ENCODE data around the gene AGFG2. TPM values are rescaled to one million over a fixed set of nuclear protein-coding genes. Genes with fewer than 3 reads are reported as not detected.
"Not testable (repeated sequence)": the region's sequence is repeated elsewhere in the genome, so short reads cannot be mapped to it uniquely, and the experiment has no call there.

AGFG2 gene
- total RNA-seq, 3 donors from 2014 or later: 12.2 to 24.7 (median 18.7) TPM

DNA sequence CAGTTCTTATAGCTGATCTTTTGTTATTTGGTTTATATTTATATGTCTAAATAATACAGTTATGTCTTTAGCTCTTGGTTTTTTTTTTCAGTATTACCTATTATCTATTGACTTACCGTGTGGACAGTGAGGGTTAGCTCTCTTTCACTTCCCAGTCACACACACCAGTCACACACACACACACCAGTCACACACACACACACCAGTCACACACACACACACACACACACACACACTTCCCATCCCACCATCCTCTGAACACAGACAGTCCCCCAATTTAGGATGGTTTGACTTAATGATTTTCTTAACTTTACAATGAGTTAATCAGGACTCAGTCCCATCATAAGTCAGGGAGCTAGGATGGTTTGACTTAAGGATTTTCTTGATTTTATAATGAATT is 18.9 kb upstream of the AGFG2 start:
- intact Hi-C loops (cut with DNase I; ENCODE audit: low total_unique reads): no loop called here
- no peak for DNase-seq (ENCODE audit: low spot score in 2 of 2)
- Histone ChIP-seq H3K4me3 (no peak overlapping the region), H3K36me3 (no peaks in the 10 kb centered on the region), H3K4me1 (no peaks in the 10 kb centered on the region), H3K9me3 (no peaks in the 10 kb centered on the region), H3K27me3 (no peaks in the 10 kb centered on the region), H3K27ac (no peak overlapping the region)
- TF ChIP-seq POLR2A (IDR thresholded peaks at IDR 0.05): no peak
- TF ChIP-seq, protein P1, sequence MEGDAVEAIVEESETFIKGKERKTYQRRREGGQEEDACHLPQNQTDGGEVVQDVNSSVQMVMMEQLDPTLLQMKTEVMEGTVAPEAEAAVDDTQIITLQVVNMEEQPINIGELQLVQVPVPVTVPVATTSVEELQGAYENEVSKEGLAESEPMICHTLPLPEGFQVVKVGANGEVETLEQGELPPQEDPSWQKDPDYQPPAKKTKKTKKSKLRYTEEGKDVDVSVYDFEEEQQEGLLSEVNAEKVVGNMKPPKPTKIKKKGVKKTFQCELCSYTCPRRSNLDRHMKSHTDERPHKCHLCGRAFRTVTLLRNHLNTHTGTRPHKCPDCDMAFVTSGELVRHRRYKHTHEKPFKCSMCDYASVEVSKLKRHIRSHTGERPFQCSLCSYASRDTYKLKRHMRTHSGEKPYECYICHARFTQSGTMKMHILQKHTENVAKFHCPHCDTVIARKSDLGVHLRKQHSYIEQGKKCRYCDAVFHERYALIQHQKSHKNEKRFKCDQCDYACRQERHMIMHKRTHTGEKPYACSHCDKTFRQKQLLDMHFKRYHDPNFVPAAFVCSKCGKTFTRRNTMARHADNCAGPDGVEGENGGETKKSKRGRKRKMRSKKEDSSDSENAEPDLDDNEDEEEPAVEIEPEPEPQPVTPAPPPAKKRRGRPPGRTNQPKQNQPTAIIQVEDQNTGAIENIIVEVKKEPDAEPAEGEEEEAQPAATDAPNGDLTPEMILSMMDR (IDR thresholded peaks at IDR 0.05): no peak
- TF ChIP-seq POLR2AphosphoS5 (IDR thresholded peaks at IDR 0.05): no peak

DNA sequence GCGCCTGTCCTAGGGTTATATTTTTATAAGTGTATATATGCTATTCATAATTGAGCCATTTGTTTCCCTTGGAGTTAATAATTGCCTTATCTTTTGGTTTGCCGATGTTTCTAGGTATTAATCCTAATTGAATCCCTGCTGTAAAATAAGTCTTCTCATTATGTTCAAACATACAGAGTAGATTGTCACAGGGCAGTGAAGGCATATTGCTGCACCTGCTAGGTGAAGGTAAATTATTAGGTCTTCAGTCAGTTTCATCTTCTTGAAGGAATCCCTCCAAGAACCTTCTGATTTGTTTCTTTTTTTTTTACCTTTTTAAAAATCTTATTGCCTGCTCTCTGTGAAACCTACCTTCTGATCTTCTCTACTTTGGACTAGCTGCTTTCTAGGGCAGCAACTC is 17.9 kb upstream of the AGFG2 start:
- H3K27ac ChIP-seq: no peak overlapping the region
- no peaks in the 10 kb centered on the region for H3K36me3 ChIP-seq
- H3K9me3 ChIP-seq: no peaks in the 10 kb centered on the region
- TF ChIP-seq, protein P1 (IDR thresholded peaks at IDR 0.05): no peak
- TF ChIP-seq POLR2A (IDR thresholded peaks at IDR 0.05) (no peak), POLR2AphosphoS5 (IDR thresholded peaks at IDR 0.05) (no peak)
- H3K4me1 ChIP-seq: no peaks in the 10 kb centered on the region
- intact Hi-C loops (cut with DNase I; ENCODE audit: low total_unique reads): no loop called here
- H3K27me3 ChIP-seq: no peaks in the 10 kb centered on the region
- H3K4me3 ChIP-seq: no peak overlapping the region
- DNase-seq (ENCODE audit: low spot score in 2 of 2): no peak

DNA sequence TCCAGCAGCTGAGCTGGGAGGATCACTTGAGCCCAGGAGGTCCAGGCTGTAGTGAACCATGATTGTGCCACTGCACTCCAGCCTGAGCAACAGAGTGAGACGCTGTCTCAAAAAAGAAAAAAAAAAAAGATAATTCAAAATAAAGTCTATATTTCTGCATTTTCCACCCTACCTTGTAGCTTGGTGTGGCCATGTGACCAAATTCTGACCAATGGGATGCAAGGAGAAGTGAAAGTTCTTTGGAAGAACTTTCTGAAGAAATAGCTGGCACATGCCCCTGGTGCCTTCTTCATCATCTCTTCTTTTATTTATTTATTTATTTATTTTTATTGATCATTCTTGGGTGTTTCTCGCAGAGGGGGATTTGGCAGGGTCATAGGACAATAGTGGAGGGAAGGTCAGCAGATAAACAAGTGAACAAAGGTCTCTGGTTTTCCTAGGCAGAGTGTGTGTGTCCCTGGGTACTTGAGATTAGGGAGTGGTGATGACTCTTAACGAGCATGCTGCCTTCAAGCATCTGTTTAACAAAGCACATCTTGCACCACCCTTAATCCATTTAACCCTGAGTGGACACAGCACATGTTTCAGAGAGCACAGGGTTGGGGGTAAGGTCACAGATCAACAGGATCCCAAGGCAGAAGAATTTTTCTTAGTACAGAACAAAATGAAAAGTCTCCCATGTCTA is 17.0 kb upstream of the AGFG2 start:
- H3K9me3 ChIP-seq; H3K27ac ChIP-seq; H3K27me3 ChIP-seq; H3K4me1 ChIP-seq; H3K4me3 ChIP-seq; DNase-seq (ENCODE audit: low spot score in 2 of 2); H3K36me3 ChIP-seq; intact Hi-C loops (cut with DNase I; ENCODE audit: low total_unique reads): not testable (repeated sequence)

DNA sequence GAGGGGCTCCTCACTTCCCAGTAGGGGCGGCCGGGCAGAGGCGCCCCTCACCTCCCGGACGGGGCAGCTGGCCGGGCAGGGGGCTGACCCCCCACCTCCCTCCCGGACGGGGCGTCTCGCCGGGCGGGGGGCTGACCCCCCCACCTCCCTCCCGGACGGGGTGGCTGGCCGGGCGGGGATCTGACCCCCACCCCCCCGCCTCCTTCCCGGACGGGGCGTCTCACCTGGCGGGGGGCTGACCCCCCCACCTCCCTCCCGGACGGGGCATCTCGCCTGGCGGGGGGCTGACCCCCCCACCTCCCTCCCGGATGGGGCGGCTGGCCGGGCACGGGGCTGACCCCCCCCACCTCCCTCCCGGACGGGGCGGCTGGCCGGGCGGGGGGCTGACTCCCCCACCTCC is 15.8 kb upstream of the AGFG2 start:
- H3K27ac ChIP-seq; H3K9me3 ChIP-seq; H3K4me1 ChIP-seq; H3K27me3 ChIP-seq; H3K4me3 ChIP-seq; intact Hi-C loops (cut with DNase I; ENCODE audit: low total_unique reads); DNase-seq (ENCODE audit: low spot score in 2 of 2); H3K36me3 ChIP-seq: not testable (repeated sequence)

DNA sequence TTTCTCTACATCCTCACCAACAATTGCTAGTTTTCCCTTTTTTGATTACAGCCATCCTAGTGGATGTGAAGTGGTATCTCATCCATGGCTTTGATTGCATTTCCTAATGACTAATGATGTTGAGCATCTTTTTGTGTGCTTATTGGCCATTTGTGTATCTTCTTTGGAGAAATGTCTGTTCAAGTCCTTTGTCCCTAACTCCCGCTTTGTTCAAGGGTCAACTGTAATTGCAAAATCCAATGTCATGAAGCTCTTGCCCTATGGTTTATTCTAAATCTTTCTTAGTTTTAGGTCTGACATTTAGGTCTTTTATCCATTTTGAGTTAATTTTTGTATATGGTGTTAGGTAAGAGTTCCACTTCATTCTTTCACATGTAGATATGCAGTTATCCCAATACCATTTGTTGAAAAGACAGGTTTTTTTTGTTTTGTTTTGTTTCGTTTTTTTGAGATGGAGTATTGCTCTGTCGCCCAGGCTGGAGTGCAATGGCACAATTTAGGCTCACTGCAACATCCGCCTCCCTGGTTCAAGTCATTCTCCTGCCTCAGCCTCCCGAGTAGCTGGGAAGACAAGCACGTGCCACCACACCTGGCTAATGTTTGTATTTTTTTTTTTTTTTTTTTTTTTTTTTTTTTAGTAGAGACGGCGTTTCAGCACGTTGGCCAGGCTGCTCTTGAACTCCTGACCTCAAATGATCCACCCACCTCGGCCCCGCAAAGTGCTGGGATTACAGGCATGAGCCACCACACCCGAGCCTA is 10.7 kb upstream of the AGFG2 start:
- H3K36me3 ChIP-seq; H3K9me3 ChIP-seq; H3K27ac ChIP-seq; H3K4me3 ChIP-seq; H3K27me3 ChIP-seq; intact Hi-C loops (cut with DNase I; ENCODE audit: low total_unique reads); H3K4me1 ChIP-seq; DNase-seq (ENCODE audit: low spot score in 2 of 2): not testable (repeated sequence)

DNA sequence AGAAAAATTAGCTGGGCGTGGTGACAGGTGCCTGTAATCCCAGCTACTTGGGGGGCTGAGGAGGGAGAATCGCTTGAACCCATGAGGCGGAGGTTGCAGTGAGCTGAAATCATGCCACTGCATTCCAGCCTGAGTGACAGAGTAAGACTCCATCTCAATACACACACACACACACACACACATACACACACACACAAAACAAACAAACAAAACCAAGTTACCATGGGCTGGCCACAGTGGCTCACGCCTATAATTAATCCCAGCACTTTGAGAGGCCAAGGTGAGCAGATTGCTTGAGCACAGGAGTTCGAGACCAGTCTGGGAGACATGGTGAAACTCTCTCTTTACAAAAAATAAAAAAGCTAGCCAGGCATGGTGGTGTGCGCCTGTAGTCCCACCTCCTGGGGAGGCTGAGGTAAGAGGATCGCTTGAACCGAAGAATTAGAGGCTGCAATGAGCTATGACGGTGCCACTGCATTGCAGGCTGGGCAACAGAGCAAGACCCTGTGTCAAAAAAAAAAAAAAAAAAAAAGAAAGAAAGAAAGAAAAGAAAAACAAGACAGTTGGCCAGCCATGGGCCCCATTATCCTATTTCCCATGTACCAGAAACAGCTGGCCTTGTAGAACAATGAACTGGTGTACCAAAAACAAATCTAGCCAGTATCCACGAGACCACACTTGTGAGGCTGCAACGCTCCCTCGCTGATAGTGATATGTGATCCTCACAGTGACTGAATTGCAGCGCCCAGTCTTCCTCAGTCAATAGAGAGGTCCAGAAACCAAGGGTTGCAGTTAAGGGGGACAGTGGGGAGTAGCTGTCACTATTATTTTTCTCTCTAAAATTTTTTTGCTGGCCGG is 6.6 kb upstream of the AGFG2 start:
- intact Hi-C loops (cut with DNase I; ENCODE audit: low total_unique reads): no loop called here
- Histone ChIP-seq H3K9me3 (no peaks in the 10 kb centered on the region), H3K27ac (no peak overlapping the region), H3K4me3 (no peak overlapping the region), H3K4me1 (no peaks in the 10 kb centered on the region), H3K36me3 (no peaks in the 10 kb centered on the region), H3K27me3 (no peaks in the 10 kb centered on the region)
- no peak for DNase-seq (ENCODE audit: low spot score in 2 of 2)
- no peak for TF ChIP-seq POLR2AphosphoS5 (IDR thresholded peaks at IDR 0.05)

DNA sequence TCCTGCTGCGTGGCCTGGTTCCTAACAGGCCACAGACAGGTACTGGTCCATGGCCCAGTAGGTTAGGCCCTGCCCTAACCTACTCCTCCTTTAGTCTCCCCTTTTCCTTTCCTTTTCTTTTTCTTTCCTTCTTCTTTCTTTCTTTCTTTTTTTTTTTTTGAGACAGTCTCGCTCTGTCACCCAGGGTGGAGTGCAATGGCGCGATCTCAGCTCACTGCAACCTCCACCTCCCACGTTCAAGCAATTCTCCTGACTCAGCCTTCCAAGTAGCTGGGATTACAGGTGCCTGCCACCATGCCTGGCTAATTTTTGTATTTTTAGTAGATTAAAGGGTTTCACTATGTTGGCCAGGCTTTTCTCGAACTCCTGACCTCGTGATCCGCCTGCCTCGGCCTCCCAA is 3.0 kb upstream of the AGFG2 start:
- H3K4me1 ChIP-seq; H3K27me3 ChIP-seq; H3K9me3 ChIP-seq; H3K4me3 ChIP-seq; H3K27ac ChIP-seq; intact Hi-C loops (cut with DNase I; ENCODE audit: low total_unique reads); DNase-seq (ENCODE audit: low spot score in 2 of 2); H3K36me3 ChIP-seq: not testable (repeated sequence)

DNA sequence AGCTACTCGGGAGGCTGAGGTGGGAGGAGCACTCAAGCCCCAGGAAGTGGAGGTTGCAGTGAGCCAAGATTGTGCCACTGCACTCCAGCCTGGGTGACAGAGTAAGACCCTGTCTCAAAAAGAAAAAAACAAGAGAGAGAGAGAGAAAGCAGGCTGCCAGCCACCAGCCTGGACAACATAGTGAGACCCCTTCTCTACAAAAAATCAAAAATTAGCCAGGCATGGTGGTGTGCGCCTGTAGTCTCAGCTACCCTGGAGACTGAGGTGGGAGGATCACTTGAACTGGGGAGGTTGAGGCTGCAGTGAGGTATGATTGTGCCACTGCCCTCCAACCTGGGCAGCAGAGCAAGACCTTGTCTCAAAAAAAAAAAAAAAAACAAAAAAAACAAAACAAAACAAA is 2.3 kb upstream of the AGFG2 start:
- H3K9me3 ChIP-seq; DNase-seq (ENCODE audit: low spot score in 2 of 2); H3K36me3 ChIP-seq; H3K4me3 ChIP-seq; H3K27ac ChIP-seq; H3K4me1 ChIP-seq; H3K27me3 ChIP-seq; intact Hi-C loops (cut with DNase I; ENCODE audit: low total_unique reads): not testable (repeated sequence)

Data from breast epithelium (tissue), 4 donors.